Epithelial cell of prostate (primary cell): ENCODE measurements around the gene ARHGAP30.
"Not testable (repeated sequence)": the region's sequence is repeated elsewhere in the genome, so short reads cannot be mapped to it uniquely, and the experiment has no call there.

Experiments used
- DNase-seq: peaks from one replicate; pipeline ENCODE4 v3.0.0-alpha.2; 2011; ENCODE audit warnings: low read depth, low spot score
- H3K27ac ChIP-seq: fragments of 450-650 bp; 2 replicates; pipeline ENCODE4 v1.5.1; 2017; ENCODE audit warnings: mild to moderate bottlenecking

ARHGAP30 gene

GRCh38 chr1:161069731-161070270 lies at the start of gene ARHGAP30:
Gene ARHGAP30, minus strand, starts transcription at chr1:161069891. Its CDS starts 267 bp downstream, at chr1:161069624.
- H3K27ac ChIP-seq = peak within 1 kb of the TSS; percentile 33
- DNase-seq = no peak

GRCh38 chr1:161117759-161118581 lies 48.3 kb upstream of the ARHGAP30 start, which contains the start of the genes NIT1 and PFDN2:
Gene NIT1, plus strand, starts transcription at chr1:161118105. Its CDS starts 72 bp downstream, at chr1:161118177.
Gene PFDN2, minus strand, starts transcription at chr1:161118037. Its CDS starts 11 bp downstream, at chr1:161118026.
- peak within 1 kb of the TSS; percentile 97 for H3K27ac ChIP-seq
- DNase-seq = no peak

GRCh38 chr1:161115961-161116360 lies 46.3 kb upstream of the ARHGAP30 start:
- peak overlapping the region; percentile 97 for H3K27ac ChIP-seq
- not testable (repeated sequence) for DNase-seq

- DNase-seq = peak; percentile 99
- peak overlapping the region; percentile 97 for H3K27ac ChIP-seq
Measured at GRCh38 chr1:161115132-161115711, 45.5 kb upstream of the ARHGAP30 start.

- peak overlapping the region; percentile 97 for H3K27ac ChIP-seq
- no peak for DNase-seq
Measured at GRCh38 chr1:161114556-161114955, 44.9 kb upstream of the ARHGAP30 start.

- peak overlapping the region; percentile 97 for H3K27ac ChIP-seq
- DNase-seq = no peak
Measured at GRCh38 chr1:161113915-161114314, 44.2 kb upstream of the ARHGAP30 start.

- no peak for DNase-seq
- H3K27ac ChIP-seq = peak overlapping the region; percentile 97
Measured at GRCh38 chr1:161111527-161111926, 41.8 kb upstream of the ARHGAP30 start.

GRCh38 chr1:161111117-161111516 lies 41.4 kb upstream of the ARHGAP30 start:
- no peak for DNase-seq
- H3K27ac ChIP-seq = peak overlapping the region; percentile 97

- no peak overlapping the region for H3K27ac ChIP-seq
- DNase-seq = no peak
Measured at GRCh38 chr1:161106431-161106830, 36.7 kb upstream of the ARHGAP30 start.

- H3K27ac ChIP-seq = no peak overlapping the region
- no peak for DNase-seq
Measured at GRCh38 chr1:161100556-161100955, 30.9 kb upstream of the ARHGAP30 start.

- no peak for DNase-seq
- peak overlapping the region; percentile 51 for H3K27ac ChIP-seq
Measured at GRCh38 chr1:161099090-161099802, 29.6 kb upstream of the ARHGAP30 start.

- DNase-seq = no peak
- H3K27ac ChIP-seq = peak within 1 kb of the TSS; percentile 51
Measured at GRCh38 chr1:161098210-161099068, 28.7 kb upstream of the ARHGAP30 start, which contains the start of gene KLHDC9. Gene KLHDC9, plus strand, starts transcription at chr1:161098361. Its CDS starts 175 bp downstream, at chr1:161098536.

GRCh38 chr1:161096530-161096929 lies 26.8 kb upstream of the ARHGAP30 start:
- DNase-seq = no peak

GRCh38 chr1:161096015-161096414 lies 26.3 kb upstream of the ARHGAP30 start:
- no peak overlapping the region for H3K27ac ChIP-seq
- no peak for DNase-seq

More at GRCh38 chr1:161096530-161096929, 26.8 kb upstream of the ARHGAP30 start:
- peak overlapping the region; percentile 16 for H3K27ac ChIP-seq

- no peak for DNase-seq
- no peak overlapping the region for H3K27ac ChIP-seq
Measured at GRCh38 chr1:161095230-161095629, 25.5 kb upstream of the ARHGAP30 start.

GRCh38 chr1:161094481-161094880 lies 24.8 kb upstream of the ARHGAP30 start:
- DNase-seq = no peak
- H3K27ac ChIP-seq = no peak overlapping the region

GRCh38 chr1:161092621-161093028 lies 22.9 kb upstream of the ARHGAP30 start:
- H3K27ac ChIP-seq = peak overlapping the region; percentile 53
- DNase-seq = no peak

GRCh38 chr1:161091796-161092507 lies 22.3 kb upstream of the ARHGAP30 start:
- peak overlapping the region; percentile 53 for H3K27ac ChIP-seq
- DNase-seq = no peak

GRCh38 chr1:161091093-161091492 lies 21.4 kb upstream of the ARHGAP30 start:
- H3K27ac ChIP-seq = no peak overlapping the region
- no peak for DNase-seq
